Measurements from ENCODE around the gene GORASP2. TPM values are rescaled to one million over a fixed set of nuclear protein-coding genes. Genes with fewer than 3 reads are reported as not detected.

GORASP2 gene
- total and polyA plus RNA-seq, 2 donors (not counting 1 experiment from before 2014, with no cell fraction given): 28.2 to 228 TPM

GRCh38 chr2:170892391-170892951 is 36.6 kb upstream of the GORASP2 start:
- no peak for DNase-seq (ENCODE audit: low read depth in 2 of 2)
- TF ChIP-seq CTCF (conservative IDR thresholded peaks at IDR 0.05 in 1 of 2, IDR thresholded peaks at IDR 0.05 in 1 of 2; ENCODE audit: low read depth in 1 of 2, low read length in 2 of 2) (no peak), EZH2 (IDR thresholded peaks at IDR 0.05; ENCODE audit: low read length, missing control alignments) (no peak)
- no peaks in the 10 kb centered on the region for H4K20me1 ChIP-seq (ENCODE audit: control insufficient read depth, extremely low read depth, insufficient read depth, low read length)

GRCh38 chr2:170895023-170895757 is 33.9 kb upstream of the GORASP2 start:
- H3K9me3 ChIP-seq (ENCODE audit: control insufficient read depth, insufficient read depth, low read depth, low read length): no peaks in the 10 kb centered on the region
- no peaks in the 10 kb centered on the region for H3K4me1 ChIP-seq (ENCODE audit: control insufficient read depth, extremely low read depth, insufficient read depth, low read length)
- TF ChIP-seq EZH2 (IDR thresholded peaks at IDR 0.05; ENCODE audit: low read length, missing control alignments) (no peak), CTCF (conservative IDR thresholded peaks at IDR 0.05 in 1 of 2, IDR thresholded peaks at IDR 0.05 in 1 of 2; ENCODE audit: low read depth in 1 of 2, low read length in 2 of 2) (no peak)
- H3K79me2 ChIP-seq (ENCODE audit: control insufficient read depth, insufficient read depth, low read length): no peaks in the 10 kb centered on the region
- no peaks in the 10 kb centered on the region for H3K36me3 ChIP-seq (ENCODE audit: control insufficient read depth, insufficient read depth, low read length)
- H3K4me2 ChIP-seq (ENCODE audit: extremely low read depth, insufficient read depth, low read length): no peak overlapping the region
- no peak overlapping the region for H3K4me3 ChIP-seq (replicated peaks in 1 of 4; ENCODE audit: control extremely low read depth in 1 of 4, insufficient read depth in 1 of 4, low read depth in 3 of 4, low read length in 4 of 4)
- H3K27ac ChIP-seq (ENCODE audit: insufficient read depth, low read length): no peak overlapping the region
- peak; percentile 28 to 44 for DNase-seq (ENCODE audit: low read depth in 2 of 2)
- H4K20me1 ChIP-seq (ENCODE audit: control insufficient read depth, extremely low read depth, insufficient read depth, low read length): no peaks in the 10 kb centered on the region
- no peaks in the 10 kb centered on the region for H3K27me3 ChIP-seq (ENCODE audit: control insufficient read depth, insufficient read depth, low read length)
- no peak overlapping the region for H2AFZ ChIP-seq (ENCODE audit: low read length)
- H3K9ac ChIP-seq (ENCODE audit: insufficient read depth, low read length): no peak overlapping the region

More at GRCh38 chr2:170892391-170892951, 36.6 kb upstream of the GORASP2 start:
- Histone ChIP-seq H3K79me2 (ENCODE audit: control insufficient read depth, insufficient read depth, low read length) (no peaks in the 10 kb centered on the region), H3K27me3 (ENCODE audit: control insufficient read depth, insufficient read depth, low read length) (no peaks in the 10 kb centered on the region), H3K4me2 (ENCODE audit: extremely low read depth, insufficient read depth, low read length) (no peak overlapping the region), H3K27ac (ENCODE audit: insufficient read depth, low read length) (no peak overlapping the region), H3K4me3 (replicated peaks in 1 of 4; ENCODE audit: control extremely low read depth in 1 of 4, insufficient read depth in 1 of 4, low read depth in 3 of 4, low read length in 4 of 4) (no peak overlapping the region), H3K9ac (ENCODE audit: insufficient read depth, low read length) (no peak overlapping the region), H3K36me3 (ENCODE audit: control insufficient read depth, insufficient read depth, low read length) (no peaks in the 10 kb centered on the region), H3K9me3 (ENCODE audit: control insufficient read depth, insufficient read depth, low read depth, low read length) (no peaks in the 10 kb centered on the region), H3K4me1 (ENCODE audit: control insufficient read depth, extremely low read depth, insufficient read depth, low read length) (no peaks in the 10 kb centered on the region), H2AFZ (ENCODE audit: low read length) (no peak overlapping the region)

GRCh38 chr2:170896622-170897021 is 32.4 kb upstream of the GORASP2 start:
- H3K27me3 ChIP-seq (ENCODE audit: control insufficient read depth, insufficient read depth, low read length): no peaks in the 10 kb centered on the region
- TF ChIP-seq EZH2 (IDR thresholded peaks at IDR 0.05; ENCODE audit: low read length, missing control alignments): no peak
- TF ChIP-seq CTCF (conservative IDR thresholded peaks at IDR 0.05 in 1 of 2, IDR thresholded peaks at IDR 0.05 in 1 of 2; ENCODE audit: low read depth in 1 of 2, low read length in 2 of 2): no peak
- no peaks in the 10 kb centered on the region for H3K36me3 ChIP-seq (ENCODE audit: control insufficient read depth, insufficient read depth, low read length)
- no peaks in the 10 kb centered on the region for H3K79me2 ChIP-seq (ENCODE audit: control insufficient read depth, insufficient read depth, low read length)
- no peak overlapping the region for H3K9ac ChIP-seq (ENCODE audit: insufficient read depth, low read length)
- no peak overlapping the region for H2AFZ ChIP-seq (ENCODE audit: low read length)
- H3K4me2 ChIP-seq (ENCODE audit: extremely low read depth, insufficient read depth, low read length): no peak overlapping the region
- H4K20me1 ChIP-seq (ENCODE audit: control insufficient read depth, extremely low read depth, insufficient read depth, low read length): no peaks in the 10 kb centered on the region
- no peaks in the 10 kb centered on the region for H3K4me1 ChIP-seq (ENCODE audit: control insufficient read depth, extremely low read depth, insufficient read depth, low read length)
- H3K27ac ChIP-seq (ENCODE audit: insufficient read depth, low read length): no peak overlapping the region
- H3K4me3 ChIP-seq (replicated peaks in 1 of 4; ENCODE audit: control extremely low read depth in 1 of 4, insufficient read depth in 1 of 4, low read depth in 3 of 4, low read length in 4 of 4): no peak overlapping the region
- DNase-seq (ENCODE audit: low read depth in 2 of 2): no peak
- H3K9me3 ChIP-seq (ENCODE audit: control insufficient read depth, insufficient read depth, low read depth, low read length): no peaks in the 10 kb centered on the region
